GM18907 (cell line): Measurements from ENCODE around the gene BIRC5.

ENCODE experiments used
- ATAC-seq: cut with Tn5 transposase; IDR thresholded peaks from one replicate; pipeline ENCODE4 v1.9.1; 2021; ENCODE audit warnings: mild to moderate bottlenecking, moderate library complexity; ENCODE audit not compliant: unreplicated experiment

The BIRC5 gene

DNA sequence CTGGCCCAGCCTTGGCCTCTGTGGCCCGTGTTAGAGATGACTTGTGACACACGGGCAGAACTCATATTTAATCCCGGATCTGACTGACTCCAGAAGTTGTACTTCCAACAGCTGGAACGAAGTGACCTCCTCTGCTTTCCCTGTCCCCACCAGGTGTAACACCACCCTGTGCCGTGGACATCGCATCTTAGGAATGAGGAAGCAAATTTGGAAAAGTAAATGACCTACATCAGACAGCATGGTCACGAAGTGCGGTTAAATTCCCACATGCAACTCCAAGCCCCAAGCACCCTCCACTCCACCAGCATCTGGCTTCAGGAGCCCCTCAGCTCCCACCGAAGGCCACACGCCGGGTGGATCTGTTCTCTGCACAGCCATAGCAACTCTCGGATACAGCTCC, 30.1 kb upstream of the BIRC5 start:
- no peak for ATAC-seq

GRCh38 chr17:78184351-78184750, 29.7 kb upstream of the BIRC5 start:
- no peak for ATAC-seq

DNA sequence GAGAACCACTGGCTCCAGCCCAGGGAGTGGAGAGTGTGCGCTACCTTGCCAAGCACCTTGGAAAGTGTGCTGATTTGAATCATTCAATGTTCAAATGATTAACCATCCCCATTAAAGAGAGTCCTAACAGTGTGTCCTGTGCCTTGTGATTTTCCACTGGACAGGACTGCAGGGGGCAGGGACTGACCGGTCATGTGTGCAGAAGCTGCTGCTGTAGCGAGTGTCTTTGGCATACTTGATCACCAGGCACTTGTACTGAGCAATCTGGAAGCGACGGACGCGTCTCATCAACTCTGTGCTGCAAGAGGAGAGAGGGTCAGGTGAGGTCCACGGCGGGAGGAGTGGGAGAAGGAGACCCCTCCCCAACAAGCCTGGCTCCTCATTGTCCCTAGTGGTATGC, 29.2 kb upstream of the BIRC5 start:
- ATAC-seq = no peak

GRCh38 chr17:78185981-78186691, 27.9 kb upstream of the BIRC5 start:
- ATAC-seq = no peak

DNA sequence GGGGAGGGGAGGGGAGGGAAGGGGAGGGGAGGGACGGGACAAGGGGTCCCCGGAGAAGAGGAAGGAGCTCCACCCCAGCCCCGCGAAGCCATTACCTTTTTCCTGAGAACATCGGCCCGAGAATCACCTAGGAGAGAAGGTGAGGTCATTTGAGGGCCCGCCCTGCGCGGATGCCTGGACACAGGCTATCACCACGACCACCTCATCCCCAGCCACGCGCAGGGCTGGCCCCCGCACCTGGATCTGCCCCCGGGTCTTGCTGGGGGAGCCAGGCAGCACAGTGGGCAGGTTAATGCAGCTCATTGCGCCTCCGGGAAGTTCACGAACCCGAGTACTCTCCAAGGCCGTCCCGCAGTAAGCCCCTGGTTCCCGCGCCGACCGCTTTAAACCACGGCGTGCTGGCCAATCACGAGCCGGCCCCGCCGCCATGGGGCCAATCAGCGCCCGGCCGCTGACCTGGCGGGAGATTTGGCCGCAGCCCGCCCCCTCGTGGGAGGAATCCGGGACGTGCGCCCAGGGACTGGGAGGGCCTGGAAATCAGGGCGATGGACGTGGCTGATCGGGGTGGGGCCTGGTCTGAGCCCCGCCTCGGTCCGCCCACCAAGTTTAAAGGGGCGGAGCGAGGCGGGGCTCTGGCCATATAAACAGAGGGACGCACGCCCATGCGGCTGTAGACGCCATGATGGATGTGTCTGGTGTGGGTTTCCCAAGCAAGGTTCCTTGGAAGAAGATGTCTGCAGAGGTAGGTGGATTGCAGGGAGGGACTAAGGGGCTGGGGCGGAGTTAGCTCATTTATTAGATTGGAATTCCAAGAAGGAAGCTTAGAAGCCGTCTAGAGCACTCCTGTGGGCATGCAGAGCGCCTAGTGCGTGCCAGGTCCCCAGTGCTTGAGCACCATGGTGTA, 27.1 kb upstream of the BIRC5 start, which contains the start of the genes AFMID and TK1:
Gene AFMID (plus strand): TSS at position 671 of the 904 bp plus-strand sequence. CDS start 9 bp downstream, at position 680.
Gene TK1 (minus strand): TSS at position 361 of the 904 bp plus-strand sequence. CDS start 58 bp downstream, at position 303.
- ATAC-seq = peak; percentile 87

GRCh38 chr17:78196716-78197115, 17.3 kb upstream of the BIRC5 start:
- no peak for ATAC-seq

- ATAC-seq = no peak
Observed at GRCh38 chr17:78197147-78197832, 16.8 kb upstream of the BIRC5 start.

- ATAC-seq = no peak
Observed at GRCh38 chr17:78200451-78200850, 13.6 kb upstream of the BIRC5 start.

DNA sequence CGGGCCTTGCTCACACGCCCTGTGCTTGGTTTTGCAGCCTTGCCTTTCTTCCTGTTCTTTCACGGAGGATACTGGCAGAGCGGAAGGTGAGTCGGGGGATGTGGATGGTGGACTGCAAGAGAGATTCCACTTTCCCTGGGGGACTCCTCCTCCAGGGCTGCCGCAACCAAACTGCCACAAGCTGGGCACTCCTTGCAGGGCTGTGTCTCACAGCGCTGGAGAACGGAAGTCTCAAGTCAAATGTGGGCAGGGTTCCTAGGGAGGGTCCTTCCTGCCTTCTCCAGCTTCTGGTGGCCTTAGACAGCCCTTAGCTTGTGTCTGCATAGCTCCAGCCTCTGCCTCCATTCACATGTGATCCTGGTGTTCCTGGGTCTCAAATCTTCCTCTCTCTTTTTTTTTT, 11.4 kb upstream of the BIRC5 start:
- no peak for ATAC-seq

- ATAC-seq = no peak
Observed at GRCh38 chr17:78204387-78205123, 9.5 kb upstream of the BIRC5 start.

DNA sequence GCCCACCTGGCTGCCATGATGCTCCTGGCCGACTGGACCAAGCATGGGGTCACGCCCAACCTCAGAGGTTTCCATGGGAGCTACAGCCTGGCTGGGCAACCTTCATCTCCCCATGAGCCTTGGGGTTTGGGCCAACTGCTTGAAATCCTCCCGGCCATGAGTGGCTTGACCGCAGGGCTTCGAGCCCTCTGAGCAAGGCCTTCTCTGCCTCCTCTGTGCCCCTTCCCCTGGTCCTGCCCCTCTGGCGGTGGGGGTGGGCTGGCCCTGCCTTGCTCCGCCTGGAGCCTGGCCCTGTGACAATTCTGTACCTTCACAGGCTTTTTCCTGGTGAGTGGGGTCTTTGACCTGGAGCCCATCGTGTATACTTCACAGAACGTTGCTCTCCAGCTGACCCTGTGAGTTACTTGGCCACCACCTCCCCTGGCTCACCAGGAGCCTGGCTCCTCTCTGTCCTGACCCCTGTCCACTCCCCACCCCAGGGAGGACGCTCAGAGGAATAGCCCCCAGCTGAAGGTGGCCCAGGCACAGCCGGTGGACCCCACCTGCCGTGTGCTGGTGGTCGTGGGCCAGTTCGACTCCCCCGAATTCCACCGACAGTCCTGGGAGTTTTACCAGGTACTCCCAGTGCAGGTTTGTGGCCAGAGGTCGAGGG, 8.8 kb upstream of the BIRC5 start:
- no peak for ATAC-seq

- no peak for ATAC-seq
Observed at GRCh38 chr17:78206298-78206697, 7.8 kb upstream of the BIRC5 start.

GRCh38 chr17:78208486-78208885, 5.6 kb upstream of the BIRC5 start:
- ATAC-seq = no peak

DNA sequence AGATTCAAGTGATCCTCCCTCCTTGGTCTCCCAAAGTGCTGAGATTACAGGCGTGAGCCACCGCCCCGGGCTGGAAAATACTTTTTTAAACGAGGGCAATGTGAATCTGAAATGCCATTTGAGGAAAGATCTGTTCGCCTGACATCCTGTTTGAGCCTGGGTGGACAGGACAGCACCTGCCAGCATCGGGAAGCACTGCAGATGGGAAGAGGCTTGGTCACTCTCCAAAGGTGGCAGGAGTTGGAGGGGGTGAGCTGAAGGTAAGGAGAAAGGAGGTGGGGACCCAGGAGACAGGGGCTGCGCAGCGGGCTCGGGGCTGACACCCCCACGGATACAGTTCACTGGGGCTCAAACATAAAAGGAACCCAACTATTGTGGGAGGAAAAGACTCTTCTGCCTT, 3.9 kb upstream of the BIRC5 start:
- no peak for ATAC-seq

GRCh38 chr17:78211032-78211431, 3.0 kb upstream of the BIRC5 start:
- no peak for ATAC-seq

DNA sequence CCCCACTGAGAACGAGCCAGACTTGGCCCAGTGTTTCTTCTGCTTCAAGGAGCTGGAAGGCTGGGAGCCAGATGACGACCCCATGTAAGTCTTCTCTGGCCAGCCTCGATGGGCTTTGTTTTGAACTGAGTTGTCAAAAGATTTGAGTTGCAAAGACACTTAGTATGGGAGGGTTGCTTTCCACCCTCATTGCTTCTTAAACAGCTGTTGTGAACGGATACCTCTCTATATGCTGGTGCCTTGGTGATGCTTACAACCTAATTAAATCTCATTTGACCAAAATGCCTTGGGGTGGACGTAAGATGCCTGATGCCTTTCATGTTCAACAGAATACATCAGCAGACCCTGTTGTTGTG, 631 bp downstream of the BIRC5 start:
- no peak for ATAC-seq

- ATAC-seq = no peak
Observed at GRCh38 chr17:78219396-78220150, 5.5 kb downstream of the BIRC5 start.

DNA sequence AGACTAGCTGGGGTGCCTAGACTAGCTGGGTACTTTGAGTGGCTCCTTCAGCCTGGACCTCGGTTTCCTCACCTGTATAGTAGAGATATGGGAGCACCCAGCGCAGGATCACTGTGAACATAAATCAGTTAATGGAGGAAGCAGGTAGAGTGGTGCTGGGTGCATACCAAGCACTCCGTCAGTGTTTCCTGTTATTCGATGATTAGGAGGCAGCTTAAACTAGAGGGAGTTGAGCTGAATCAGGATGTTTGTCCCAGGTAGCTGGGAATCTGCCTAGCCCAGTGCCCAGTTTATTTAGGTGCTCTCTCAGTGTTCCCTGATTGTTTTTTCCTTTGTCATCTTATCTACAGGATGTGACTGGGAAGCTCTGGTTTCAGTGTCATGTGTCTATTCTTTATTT, 9.0 kb downstream of the BIRC5 start:
- no peak for ATAC-seq

DNA sequence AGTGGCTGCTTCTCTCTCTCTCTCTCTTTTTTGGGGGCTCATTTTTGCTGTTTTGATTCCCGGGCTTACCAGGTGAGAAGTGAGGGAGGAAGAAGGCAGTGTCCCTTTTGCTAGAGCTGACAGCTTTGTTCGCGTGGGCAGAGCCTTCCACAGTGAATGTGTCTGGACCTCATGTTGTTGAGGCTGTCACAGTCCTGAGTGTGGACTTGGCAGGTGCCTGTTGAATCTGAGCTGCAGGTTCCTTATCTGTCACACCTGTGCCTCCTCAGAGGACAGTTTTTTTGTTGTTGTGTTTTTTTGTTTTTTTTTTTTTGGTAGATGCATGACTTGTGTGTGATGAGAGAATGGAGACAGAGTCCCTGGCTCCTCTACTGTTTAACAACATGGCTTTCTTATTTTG, 9.7 kb downstream of the BIRC5 start:
- ATAC-seq = no peak
